ENCODE measurements around the gene NDRG2. TPM values are rescaled to one million over a fixed set of nuclear protein-coding genes. Genes with fewer than 3 reads are reported as not detected.

NDRG2 gene
- total and polyA plus RNA-seq, 4 donors: 46.1 to 112 (median 58.6) TPM

GRCh38 chr14:20982646-20983369 lies 42.1 kb downstream of the NDRG2 start:
- no peak overlapping the region for H3K9ac ChIP-seq (ENCODE audit: insufficient read depth in 1 of 2, low read length in 2 of 2)
- DNase-seq (no peak), ATAC-seq (ENCODE audit: insufficient read depth, low FRiP score) (no peak)
- no peaks in the 10 kb centered on the region for H3K27me3 ChIP-seq (ENCODE audit: control insufficient read depth in 3 of 3, insufficient read depth in 3 of 3, low read length in 2 of 3)
- no peak overlapping the region for H3K27ac ChIP-seq (ENCODE audit: low read depth in 1 of 2, low read length in 1 of 2)
- no peaks in the 10 kb centered on the region for H3K9me3 ChIP-seq (ENCODE audit: control insufficient read depth in 4 of 4, insufficient read depth in 3 of 4, low read length in 3 of 4)
- no peaks in the 10 kb centered on the region for H3K4me1 ChIP-seq (ENCODE audit: control insufficient read depth in 5 of 5, insufficient read depth in 5 of 5, low read length in 5 of 5)
- TF ChIP-seq, protein P1, sequence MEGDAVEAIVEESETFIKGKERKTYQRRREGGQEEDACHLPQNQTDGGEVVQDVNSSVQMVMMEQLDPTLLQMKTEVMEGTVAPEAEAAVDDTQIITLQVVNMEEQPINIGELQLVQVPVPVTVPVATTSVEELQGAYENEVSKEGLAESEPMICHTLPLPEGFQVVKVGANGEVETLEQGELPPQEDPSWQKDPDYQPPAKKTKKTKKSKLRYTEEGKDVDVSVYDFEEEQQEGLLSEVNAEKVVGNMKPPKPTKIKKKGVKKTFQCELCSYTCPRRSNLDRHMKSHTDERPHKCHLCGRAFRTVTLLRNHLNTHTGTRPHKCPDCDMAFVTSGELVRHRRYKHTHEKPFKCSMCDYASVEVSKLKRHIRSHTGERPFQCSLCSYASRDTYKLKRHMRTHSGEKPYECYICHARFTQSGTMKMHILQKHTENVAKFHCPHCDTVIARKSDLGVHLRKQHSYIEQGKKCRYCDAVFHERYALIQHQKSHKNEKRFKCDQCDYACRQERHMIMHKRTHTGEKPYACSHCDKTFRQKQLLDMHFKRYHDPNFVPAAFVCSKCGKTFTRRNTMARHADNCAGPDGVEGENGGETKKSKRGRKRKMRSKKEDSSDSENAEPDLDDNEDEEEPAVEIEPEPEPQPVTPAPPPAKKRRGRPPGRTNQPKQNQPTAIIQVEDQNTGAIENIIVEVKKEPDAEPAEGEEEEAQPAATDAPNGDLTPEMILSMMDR (IDR thresholded peaks at IDR 0.05; ENCODE audit: control extremely low read depth, extremely low read depth): no peak
- H3K36me3 ChIP-seq (ENCODE audit: control insufficient read depth in 4 of 4, insufficient read depth in 4 of 4, low read length in 4 of 4): no peaks in the 10 kb centered on the region
- H3K4me3 ChIP-seq: no peak overlapping the region
- 82 to 93% methylated on average over 2 of the region's 2 CpGs for WGBS, 2 donors

GRCh38 chr14:20980906-20981305 lies 44.0 kb downstream of the NDRG2 start:
- TF ChIP-seq, protein P1 (IDR thresholded peaks at IDR 0.05; ENCODE audit: control extremely low read depth, extremely low read depth): no peak
- H3K9ac ChIP-seq (ENCODE audit: insufficient read depth in 1 of 2, low read length in 2 of 2): no peak overlapping the region
- H3K36me3 ChIP-seq (ENCODE audit: control insufficient read depth in 4 of 4, insufficient read depth in 4 of 4, low read length in 4 of 4): no peaks in the 10 kb centered on the region
- ATAC-seq (ENCODE audit: insufficient read depth, low FRiP score) (no peak), DNase-seq (no peak)
- H3K27ac ChIP-seq (ENCODE audit: low read depth in 1 of 2, low read length in 1 of 2): no peak overlapping the region
- no peaks in the 10 kb centered on the region for H3K9me3 ChIP-seq (ENCODE audit: control insufficient read depth in 4 of 4, insufficient read depth in 3 of 4, low read length in 3 of 4)
- H3K27me3 ChIP-seq (ENCODE audit: control insufficient read depth in 3 of 3, insufficient read depth in 3 of 3, low read length in 2 of 3): no peaks in the 10 kb centered on the region
- no peak overlapping the region for H3K4me3 ChIP-seq
- 41 to 81% methylated on average over 1 of the region's 1 CpG for WGBS, 2 donors
- no peaks in the 10 kb centered on the region for H3K4me1 ChIP-seq (ENCODE audit: control insufficient read depth in 5 of 5, insufficient read depth in 5 of 5, low read length in 5 of 5)

DNA sequence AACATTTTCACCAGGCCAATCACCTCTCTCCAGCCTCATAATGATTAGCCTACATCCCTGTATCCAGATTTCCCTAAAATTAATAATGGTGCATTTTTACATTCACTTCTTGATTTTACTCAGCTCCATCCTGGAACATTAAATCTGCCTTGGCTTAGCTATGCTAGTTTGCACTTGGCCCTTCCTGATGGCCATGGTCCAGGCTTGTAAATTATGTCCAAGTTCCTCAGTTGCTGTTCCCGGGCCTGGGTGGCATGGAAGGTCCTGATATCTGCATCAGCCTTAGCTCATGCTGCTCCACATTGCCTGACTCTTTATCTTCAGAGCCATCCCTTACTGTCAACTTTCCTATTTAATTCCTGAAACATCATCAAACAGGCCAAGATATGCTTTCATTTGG lies 46.2 kb downstream of the NDRG2 start:
- Histone ChIP-seq H3K27me3 (ENCODE audit: control insufficient read depth in 3 of 3, insufficient read depth in 3 of 3, low read length in 2 of 3) (no peaks in the 10 kb centered on the region), H3K4me1 (ENCODE audit: control insufficient read depth in 5 of 5, insufficient read depth in 5 of 5, low read length in 5 of 5) (no peaks in the 10 kb centered on the region), H3K27ac (ENCODE audit: low read depth in 1 of 2, low read length in 1 of 2) (no peak overlapping the region), H3K4me3 (no peak overlapping the region), H3K36me3 (ENCODE audit: control insufficient read depth in 4 of 4, insufficient read depth in 4 of 4, low read length in 4 of 4) (no peaks in the 10 kb centered on the region), H3K9ac (ENCODE audit: insufficient read depth in 1 of 2, low read length in 2 of 2) (no peak overlapping the region), H3K9me3 (ENCODE audit: control insufficient read depth in 4 of 4, insufficient read depth in 3 of 4, low read length in 3 of 4) (no peaks in the 10 kb centered on the region)
- ATAC-seq (ENCODE audit: insufficient read depth, low FRiP score) (no peak), DNase-seq (no peak)
- 51 to 74% methylated on average over 1 of the region's 1 CpG for WGBS, 2 donors
- TF ChIP-seq, protein P1 (IDR thresholded peaks at IDR 0.05; ENCODE audit: control extremely low read depth, extremely low read depth): no peak

DNA sequence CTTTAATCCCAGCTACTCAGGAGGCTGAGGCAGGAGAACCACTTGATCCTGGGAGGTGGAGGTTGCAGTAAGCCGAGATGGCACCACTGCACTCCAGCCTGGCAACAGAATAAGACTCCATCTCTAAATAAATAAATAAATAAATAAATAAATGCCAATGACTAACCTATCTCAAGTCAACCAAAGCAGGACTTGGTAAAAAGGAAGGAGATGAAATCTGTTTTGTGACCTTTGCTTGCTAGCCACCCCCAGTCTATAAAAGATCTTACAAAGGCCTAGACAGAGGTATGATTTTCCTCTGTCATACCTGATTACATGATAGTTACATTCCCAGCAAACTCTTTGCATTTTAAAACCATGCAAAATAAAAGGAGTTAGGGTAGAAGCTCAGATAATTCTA lies 48.6 kb downstream of the NDRG2 start:
- H3K27me3 ChIP-seq (ENCODE audit: control insufficient read depth in 3 of 3, insufficient read depth in 3 of 3, low read length in 2 of 3): no peaks in the 10 kb centered on the region
- no peak overlapping the region for H3K27ac ChIP-seq (ENCODE audit: low read depth in 1 of 2, low read length in 1 of 2)
- H3K36me3 ChIP-seq (ENCODE audit: control insufficient read depth in 4 of 4, insufficient read depth in 4 of 4, low read length in 4 of 4): no peaks in the 10 kb centered on the region
- ATAC-seq (ENCODE audit: insufficient read depth, low FRiP score) (no peak), DNase-seq (no peak)
- no peak overlapping the region for H3K4me3 ChIP-seq
- H3K9me3 ChIP-seq (ENCODE audit: control insufficient read depth in 4 of 4, insufficient read depth in 3 of 4, low read length in 3 of 4): no peaks in the 10 kb centered on the region
- 93 to 100% methylated on average over 1 of the region's 1 CpG for whole genome bisulfite sequencing, 2 donors
- H3K9ac ChIP-seq (ENCODE audit: insufficient read depth in 1 of 2, low read length in 2 of 2): no peak overlapping the region
- H3K4me1 ChIP-seq (ENCODE audit: control insufficient read depth in 5 of 5, insufficient read depth in 5 of 5, low read length in 5 of 5): peaks cover 0 to 5% (median 0%) of the 10 kb centered on the region in 5 donors
- TF ChIP-seq, protein P1 (IDR thresholded peaks at IDR 0.05; ENCODE audit: control extremely low read depth, extremely low read depth): no peak
